HL-60/S4 treated with retinoic acid at 250 ng/mL for 4 days and 3 days (cell line): ENCODE data around the gene PRDM16.

Experiments
- in situ Hi-C: fragments of 300-500 bp; cut with MboI; formaldehyde crosslinking; loops from 2 replicates; pipeline ENCODE4 v1.7.0; 2022; ENCODE audit warnings: low sequenced_read_pairs

PRDM16 gene

DNA sequence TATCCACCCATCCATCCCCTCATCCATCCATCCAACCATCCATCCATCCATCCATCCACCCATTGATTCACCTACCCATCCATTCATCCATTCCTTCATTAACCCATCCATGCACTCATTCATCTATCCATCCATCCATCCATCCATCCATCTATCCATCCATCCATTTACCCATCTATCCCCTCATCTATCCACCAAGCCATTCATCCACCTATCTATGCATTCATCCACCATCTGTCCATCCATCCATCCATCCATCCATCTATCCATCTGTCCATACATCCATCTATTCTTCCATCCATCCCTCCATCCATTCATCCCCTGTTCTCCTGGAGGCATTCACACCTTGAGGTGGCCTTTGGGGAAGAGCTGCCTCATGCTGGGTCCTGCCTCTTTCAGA, 107.0 kb downstream of the PRDM16 start:
- in situ Hi-C loops = no loop called here

- in situ Hi-C loops = no loop called here
Measured at GRCh38 chr1:3176820-3177219, 107.8 kb downstream of the PRDM16 start.

DNA sequence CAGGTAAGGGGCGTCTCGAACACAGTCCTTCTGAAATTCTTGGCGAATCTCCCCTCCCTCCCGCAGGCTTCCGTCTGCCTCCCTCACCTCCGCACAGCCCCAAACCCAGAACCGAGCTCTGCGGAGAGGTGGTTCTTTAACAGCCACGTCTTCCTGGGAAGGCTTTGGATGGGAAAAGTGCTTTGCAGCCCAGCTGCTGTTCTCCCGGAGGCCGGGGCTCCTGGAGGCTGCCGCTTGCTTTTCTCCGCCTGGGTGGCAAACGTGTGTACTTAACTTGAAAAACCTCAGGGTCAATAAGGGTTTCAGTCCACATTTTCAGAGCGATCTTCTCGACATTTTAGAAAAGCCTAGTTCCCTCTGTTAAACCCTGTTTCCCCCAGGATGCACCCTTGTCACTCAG, 109.3 kb downstream of the PRDM16 start:
- in situ Hi-C loops = no loop called here

GRCh38 chr1:3179471-3179870, 110.5 kb downstream of the PRDM16 start:
- in situ Hi-C loops = no loop called here

DNA sequence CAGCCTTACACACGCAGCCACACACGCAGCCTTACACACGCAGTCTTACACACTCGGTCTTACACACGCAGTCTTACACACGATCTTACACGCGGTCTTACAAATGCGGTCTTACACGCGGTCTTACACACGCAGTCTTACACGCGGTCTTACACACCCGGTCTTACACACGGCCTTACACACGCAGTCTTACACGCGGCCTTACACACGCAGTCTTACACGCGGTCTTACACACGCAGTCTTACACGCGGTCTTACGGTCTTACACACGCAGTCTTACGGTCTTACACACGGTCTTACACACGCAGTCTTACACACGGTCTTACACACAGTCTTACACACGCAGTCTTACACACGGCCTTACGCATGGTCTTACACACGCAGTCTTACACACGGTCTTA, 111.9 kb downstream of the PRDM16 start:
- in situ Hi-C loops = no loop called here

DNA sequence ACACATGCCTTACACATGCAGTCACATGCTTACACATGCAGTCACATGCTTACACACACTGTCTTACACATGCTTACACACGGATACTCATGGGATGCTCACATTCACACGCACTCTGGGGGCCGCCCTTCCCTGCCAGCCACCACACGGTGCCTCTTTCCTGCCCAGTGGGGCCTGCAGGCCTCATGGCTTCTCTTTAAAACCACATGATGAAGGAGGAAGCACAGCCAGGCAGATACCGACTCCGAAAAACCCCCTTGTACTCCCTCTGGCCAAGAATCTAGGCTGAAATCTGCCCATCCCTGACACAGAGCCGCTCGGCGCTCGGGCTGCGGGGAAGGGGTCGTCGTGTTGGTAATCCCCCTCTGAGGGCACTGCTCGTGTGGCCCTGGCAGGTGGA, 113.0 kb downstream of the PRDM16 start:
- in situ Hi-C loops = no loop called here

DNA sequence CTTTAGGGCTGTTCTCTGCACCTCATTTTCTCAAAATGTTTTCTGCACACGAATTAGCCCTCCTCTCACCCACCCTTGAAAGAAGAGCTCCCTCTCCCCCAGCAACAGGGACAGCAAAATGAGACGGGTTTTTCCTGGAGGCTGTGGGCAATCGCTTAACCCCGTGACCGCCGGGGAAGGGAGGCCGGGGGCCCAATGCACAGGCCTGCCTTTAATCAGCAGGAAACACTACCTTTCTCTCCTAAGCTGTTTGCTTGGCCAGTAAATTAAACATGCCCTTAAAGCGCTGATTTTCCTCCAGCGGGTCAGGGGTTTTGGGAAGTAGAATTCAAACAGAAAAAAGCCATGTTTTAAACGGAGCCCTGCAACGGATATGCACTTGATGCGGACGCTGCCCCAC, 114.4 kb downstream of the PRDM16 start:
- in situ Hi-C loops = no loop called here

DNA sequence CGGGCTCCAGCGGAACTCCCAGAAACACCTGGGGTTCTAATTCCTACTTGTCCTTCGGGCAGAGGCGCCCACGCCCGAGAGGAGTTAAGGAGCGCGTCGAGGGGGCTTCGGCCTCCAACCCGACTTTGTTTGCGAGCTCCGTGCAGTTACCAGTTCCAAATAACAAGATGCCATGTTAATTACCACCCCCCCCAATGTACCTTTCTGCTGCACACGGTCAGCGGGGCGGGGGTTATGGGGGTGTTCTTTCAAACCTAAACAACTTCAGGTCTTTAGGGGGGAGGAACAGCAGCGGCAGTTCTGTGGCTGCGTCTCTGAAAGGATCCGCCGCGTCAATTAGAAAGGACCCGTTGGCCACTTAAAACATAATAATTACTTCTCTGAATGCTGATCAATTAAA, 114.8 kb downstream of the PRDM16 start:
- in situ Hi-C loops = no loop called here

GRCh38 chr1:3184666-3185065, 115.7 kb downstream of the PRDM16 start:
- in situ Hi-C loops = no loop called here

GRCh38 chr1:3185896-3186525, 117.0 kb downstream of the PRDM16 start:
- in situ Hi-C loops = no loop called here

DNA sequence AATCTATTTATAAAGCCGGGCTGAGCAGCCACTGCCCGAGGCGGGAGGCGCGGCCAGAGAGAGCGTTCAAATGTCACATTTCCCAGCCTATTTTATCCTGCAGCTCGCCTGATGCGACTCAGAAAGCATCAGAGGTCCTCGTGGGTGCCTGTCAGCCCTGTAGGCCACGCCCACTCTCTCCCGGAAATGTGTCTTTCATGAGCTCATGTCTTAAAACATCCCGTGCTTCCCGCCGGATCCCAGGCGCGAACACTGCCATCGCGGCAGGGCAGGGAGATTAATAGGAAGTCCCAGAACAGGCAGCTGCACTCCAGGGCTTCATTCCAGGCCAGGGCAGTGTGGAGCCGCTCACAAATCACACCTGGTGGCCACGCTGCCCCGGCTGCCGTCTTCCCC, 117.5 kb downstream of the PRDM16 start:
- in situ Hi-C loops = no loop called here

- in situ Hi-C loops = no loop called here
Measured at GRCh38 chr1:3187415-3188149, 118.6 kb downstream of the PRDM16 start.

GRCh38 chr1:3188150-3188971, 119.4 kb downstream of the PRDM16 start:
- in situ Hi-C loops = no loop called here

- in situ Hi-C loops = no loop called here
Measured at GRCh38 chr1:3190256-3191041, 121.4 kb downstream of the PRDM16 start.

DNA sequence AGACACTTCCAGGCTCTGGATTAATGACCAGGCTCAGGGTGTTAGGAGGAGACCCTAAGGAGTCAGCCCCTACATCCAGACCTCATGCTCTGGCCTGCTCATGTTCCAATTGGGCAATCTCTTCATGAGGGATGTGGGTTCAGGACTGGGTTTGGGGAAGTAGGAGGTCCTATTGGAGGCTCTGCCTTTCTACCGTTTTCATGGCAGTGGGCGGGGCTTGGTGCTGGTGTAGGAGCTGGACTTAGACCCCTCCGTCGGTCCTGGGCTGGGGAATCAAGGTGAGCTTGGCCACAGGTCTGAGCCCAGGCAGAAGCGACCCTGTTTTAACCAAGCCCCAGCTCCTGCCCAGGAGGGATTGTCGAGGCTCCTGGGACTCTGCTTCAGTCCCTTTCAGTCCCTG, 123.4 kb downstream of the PRDM16 start:
- in situ Hi-C loops = no loop called here

- in situ Hi-C loops = no loop called here
Measured at GRCh38 chr1:3192825-3193224, 123.8 kb downstream of the PRDM16 start.

GRCh38 chr1:3193811-3194210, 124.8 kb downstream of the PRDM16 start:
- in situ Hi-C loops = no loop called here

- in situ Hi-C loops = no loop called here
Measured at GRCh38 chr1:3194760-3195479, 125.9 kb downstream of the PRDM16 start.

- in situ Hi-C loops = no loop called here
Measured at GRCh38 chr1:3195480-3195815, 126.4 kb downstream of the PRDM16 start.

GRCh38 chr1:3195966-3196515, 127.0 kb downstream of the PRDM16 start:
- in situ Hi-C loops = no loop called here
